MM.1S (cell line): Measurements from ENCODE around the gene OR1F1.
A peak's percentile ranks its signal among the peaks of the same experiment; 100 is the strongest.

Experiments
- DNase-seq: peaks from one replicate; pipeline ENCODE4 v3.0.0-alpha.2; 2015
- H2AFZ ChIP-seq: fragments of 300-600 bp; sonication (generic); 2 replicates; pipeline ENCODE4 v1.6.0; 2016; ENCODE audit warnings: antibody characterized with exemption, low read length
- H3F3A ChIP-seq: fragments of 300-600 bp; sonication (generic); 2 replicates; pipeline ENCODE4 v1.6.1; 2016; ENCODE audit warnings: mild to moderate bottlenecking, antibody characterized with exemption, low read length, moderate library complexity, mixed read lengths; ENCODE audit not compliant: insufficient read depth
- H3K27ac ChIP-seq: fragments of 300-600 bp; sonication (generic); 2 replicates; pipeline ENCODE4 v1.5.1; 2016; ENCODE audit warnings: mild to moderate bottlenecking, low read length
- H3K27me3 ChIP-seq: fragments of 300-600 bp; sonication (generic); replicated peaks from 2 replicates; pipeline ENCODE4 v1.6.0; 2016; ENCODE audit warnings: low read length; ENCODE audit not compliant: insufficient read depth
- H3K36me3 ChIP-seq: fragments of 300-600 bp; sonication (generic); replicated peaks from 2 replicates; pipeline ENCODE4 v1.6.1; 2016; ENCODE audit warnings: mild to moderate bottlenecking, low read length, mixed read lengths; ENCODE audit not compliant: insufficient read depth
- H3K4me1 ChIP-seq: fragments of 300-600 bp; sonication (generic); 2 replicates; pipeline ENCODE4 v1.6.1; 2016; ENCODE audit warnings: low read length, mixed read lengths
- H3K4me2 ChIP-seq: fragments of 300-600 bp; sonication (generic); 2 replicates; pipeline ENCODE4 v1.6.0; 2016; ENCODE audit warnings: low read depth, low read length
- H3K4me3 ChIP-seq: fragments of 300-600 bp; sonication (generic); 2 replicates; pipeline ENCODE4 v1.5.1; 2016; ENCODE audit warnings: low read length, mixed read lengths
- H3K79me2 ChIP-seq: fragments of 300-600 bp; sonication (generic); 2 replicates; pipeline ENCODE4 v1.6.1; 2016; ENCODE audit warnings: mixed run types, low read length, mixed read lengths
- H3K9ac ChIP-seq: fragments of 300-600 bp; sonication (generic); 2 replicates; pipeline ENCODE4 v1.6.1; 2016; ENCODE audit warnings: low read length, mixed read lengths
- H3K9me2 ChIP-seq: fragments of 300-600 bp; sonication (generic); replicated peaks from 2 replicates; pipeline ENCODE4 v1.6.1; 2016; ENCODE audit warnings: mild to moderate bottlenecking, low read length, mixed read lengths; ENCODE audit not compliant: insufficient read depth
- H3K9me3 ChIP-seq: fragments of 300-600 bp; sonication (generic); replicated peaks from 2 replicates; pipeline ENCODE4 v1.6.1; 2016; ENCODE audit warnings: mild to moderate bottlenecking, low read length, mixed read lengths; ENCODE audit not compliant: insufficient read depth
- H4K20me1 ChIP-seq: fragments of 300-600 bp; sonication (generic); 2 replicates; pipeline ENCODE4 v1.6.1; 2016; ENCODE audit warnings: mild to moderate bottlenecking, low read length, moderate library complexity, mixed read lengths; ENCODE audit not compliant: insufficient read depth
- CTCF ChIP-seq: fragments of 300-600 bp; sonication (generic); IDR thresholded peaks from 2 replicates; pipeline ENCODE4 v1.5.1; 2016; ENCODE audit warnings: antibody characterized with exemption, low read length, mixed read lengths
- EZH2 ChIP-seq: fragments of 300-600 bp; sonication (generic); optimal IDR thresholded peaks from 2 replicates; pipeline ENCODE3; 2017; ENCODE audit warnings: low read depth, mild to moderate bottlenecking, antibody characterized with exemption, low read length, mixed read lengths
- EZH2phosphoT487 ChIP-seq: fragments of 300-600 bp; sonication (generic); IDR thresholded peaks from 2 replicates; pipeline ENCODE4 v1.6.1; 2018; ENCODE audit warnings: antibody characterized with exemption, low read length

Gene OR1F1

GRCh38 chr16:3149193-3149530 lies 38.8 kb upstream of the OR1F1 start:
- DNase-seq: no peak
- Histone ChIP-seq H4K20me1 (no peaks in the 10 kb centered on the region), H3F3A (peaks cover 23% of the 10 kb centered on the region; the same call in 1 of the 2 replicates), H3K4me2 (0 out of 2 replicates have a peak overlapping the region, but pooled peaks have one; percentile 100), H3K9ac (no peak overlapping the region), H3K27me3 (peaks cover 22% of the 10 kb centered on the region), H2AFZ (no peak overlapping the region), H3K4me3 (no peak overlapping the region), H3K9me2 (no peaks in the 10 kb centered on the region), H3K27ac (no peak overlapping the region), H3K9me3 (no peaks in the 10 kb centered on the region), H3K36me3 (no peaks in the 10 kb centered on the region), H3K79me2 (no peaks in the 10 kb centered on the region), H3K4me1 (0 out of 2 replicates have a peak, but pooled peaks cover 4% of the 10 kb centered on the region)
- no peak for TF ChIP-seq CTCF
- no peak for TF ChIP-seq EZH2
- no peak for TF ChIP-seq EZH2phosphoT487

GRCh38 chr16:3149630-3150345 lies 38.2 kb upstream of the OR1F1 start:
- peak; percentile 36 for TF ChIP-seq CTCF
- TF ChIP-seq EZH2: no peak
- TF ChIP-seq EZH2phosphoT487: no peak
- no peaks in the 10 kb centered on the region for H4K20me1 ChIP-seq
- peak overlapping the region; percentile 98 for H2AFZ ChIP-seq
- H3K36me3 ChIP-seq: no peaks in the 10 kb centered on the region
- H3K4me3 ChIP-seq: peak overlapping the region; percentile 90
- H3K27ac ChIP-seq: peak overlapping the region; percentile 33; the same call in 1 of the 2 replicates
- H3K27me3 ChIP-seq: peaks cover 16% of the 10 kb centered on the region
- H3F3A ChIP-seq: peaks cover 23% of the 10 kb centered on the region; the same call in 1 of the 2 replicates
- no peaks in the 10 kb centered on the region for H3K9me3 ChIP-seq
- no peaks in the 10 kb centered on the region for H3K9me2 ChIP-seq
- H3K9ac ChIP-seq: peak overlapping the region; percentile 77
- peak overlapping the region; percentile 100 for H3K4me2 ChIP-seq
- H3K79me2 ChIP-seq: no peaks in the 10 kb centered on the region
- H3K4me1 ChIP-seq: 0 out of 2 replicates have a peak, but pooled peaks cover 4% of the 10 kb centered on the region
- DNase-seq: no peak

GRCh38 chr16:3150346-3151218 lies 37.4 kb upstream of the OR1F1 start:
- Histone ChIP-seq H3K4me3 (peak overlapping the region; percentile 90), H3K27ac (peak overlapping the region; percentile 79), H3K9ac (peak overlapping the region; percentile 77), H3K27me3 (peaks cover 8% of the 10 kb centered on the region), H3K9me2 (no peaks in the 10 kb centered on the region), H2AFZ (peak overlapping the region; percentile 98), H3K36me3 (no peaks in the 10 kb centered on the region), H3K9me3 (no peaks in the 10 kb centered on the region), H3K79me2 (no peaks in the 10 kb centered on the region), H3K4me2 (peak overlapping the region; percentile 100), H4K20me1 (no peaks in the 10 kb centered on the region), H3F3A (peaks cover 23% of the 10 kb centered on the region), H3K4me1 (0 out of 2 replicates have a peak, but pooled peaks cover 4% of the 10 kb centered on the region)
- DNase-seq: peak; percentile 98
- TF ChIP-seq EZH2 (no peak), EZH2phosphoT487 (no peak), CTCF (no peak)
